ENCODE measurements around the gene ZNF280B.

DNA sequence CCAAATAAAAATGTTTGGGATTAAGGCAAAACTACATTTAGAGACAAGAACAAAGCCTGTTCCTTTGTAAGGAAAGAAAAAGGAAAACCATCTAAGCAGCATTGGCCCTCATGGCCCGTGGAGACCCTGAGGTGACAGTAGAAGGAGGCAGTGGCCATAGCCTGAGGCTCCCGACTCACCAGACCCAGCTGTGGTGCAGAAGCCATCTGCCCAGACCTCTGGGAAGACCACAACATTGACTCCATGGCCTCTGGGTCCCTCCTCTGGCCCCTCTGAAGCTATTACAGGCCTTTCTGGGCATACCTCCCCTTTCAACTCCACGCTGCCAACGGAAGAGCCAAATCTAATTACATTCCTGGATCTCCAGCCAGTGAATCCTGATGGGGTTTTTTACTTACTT, 44.1 kb upstream of the ZNF280B start:
- TF ChIP-seq, protein P1, sequence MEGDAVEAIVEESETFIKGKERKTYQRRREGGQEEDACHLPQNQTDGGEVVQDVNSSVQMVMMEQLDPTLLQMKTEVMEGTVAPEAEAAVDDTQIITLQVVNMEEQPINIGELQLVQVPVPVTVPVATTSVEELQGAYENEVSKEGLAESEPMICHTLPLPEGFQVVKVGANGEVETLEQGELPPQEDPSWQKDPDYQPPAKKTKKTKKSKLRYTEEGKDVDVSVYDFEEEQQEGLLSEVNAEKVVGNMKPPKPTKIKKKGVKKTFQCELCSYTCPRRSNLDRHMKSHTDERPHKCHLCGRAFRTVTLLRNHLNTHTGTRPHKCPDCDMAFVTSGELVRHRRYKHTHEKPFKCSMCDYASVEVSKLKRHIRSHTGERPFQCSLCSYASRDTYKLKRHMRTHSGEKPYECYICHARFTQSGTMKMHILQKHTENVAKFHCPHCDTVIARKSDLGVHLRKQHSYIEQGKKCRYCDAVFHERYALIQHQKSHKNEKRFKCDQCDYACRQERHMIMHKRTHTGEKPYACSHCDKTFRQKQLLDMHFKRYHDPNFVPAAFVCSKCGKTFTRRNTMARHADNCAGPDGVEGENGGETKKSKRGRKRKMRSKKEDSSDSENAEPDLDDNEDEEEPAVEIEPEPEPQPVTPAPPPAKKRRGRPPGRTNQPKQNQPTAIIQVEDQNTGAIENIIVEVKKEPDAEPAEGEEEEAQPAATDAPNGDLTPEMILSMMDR (IDR thresholded peaks at IDR 0.05), result no peak
- TF ChIP-seq EZH2 (IDR thresholded peaks at IDR 0.05; ENCODE audit: borderline replicate concordance, insufficient read depth, low read depth, low read length, poor library complexity, severe bottlenecking), result no peak
